HL-60 (cell line): Measurements from ENCODE around the gene KMT2A.

Experiments
- DNase-seq, 2 experiments: peaks; one replicate each; pipeline ENCODE4 v3.0.0-alpha.2; 2010 to 2020; ENCODE audit warnings: low read depth in 1 of 2, low spot score in 1 of 2
- H3K27ac ChIP-seq: fragments of 250-450 bp; sonication (Bioruptor Pico); replicated peaks from 2 replicates; pipeline ENCODE4 v1.5.1; 2020; ENCODE audit warnings: mild to moderate bottlenecking, moderate library complexity
- H3K27me3 ChIP-seq: fragments of 250-450 bp; sonication (Bioruptor Pico); 2 replicates; pipeline ENCODE4 v1.5.1; 2021; ENCODE audit warnings: mild to moderate bottlenecking, moderate library complexity; ENCODE audit not compliant: insufficient read depth, poor library complexity, severe bottlenecking
- H3K4me3 ChIP-seq: replicated peaks from 2 replicates; pipeline ENCODE4 v1.5.1; 2011; ENCODE audit warnings: mild to moderate bottlenecking, control low read depth, low read length; ENCODE audit not compliant: insufficient read depth
- GABPA ChIP-seq: IDR thresholded peaks from 2 replicates; pipeline ENCODE4 v1.6.1; 2012; ENCODE audit warnings: low read depth
- POLR2AphosphoS5 ChIP-seq: IDR thresholded peaks from 2 replicates; pipeline ENCODE4 v1.6.1; 2012; ENCODE audit warnings: low read depth
- SPI1 ChIP-seq: IDR thresholded peaks from 2 replicates; pipeline ENCODE4 v1.6.1; 2012; ENCODE audit warnings: low read depth, mild to moderate bottlenecking, borderline replicate concordance
- TF ChIP-seq, protein P1 (sequence below): IDR thresholded peaks from 2 replicates; pipeline ENCODE4 v1.6.1; 2012; ENCODE audit warnings: low read depth; ENCODE audit not compliant: insufficient replicate concordance
- TF ChIP-seq, protein P2 (sequence below): IDR thresholded peaks from one replicate; pipeline ENCODE4 v1.5.1; 2011; ENCODE audit warnings: low read length, control low read depth, inconsistent platforms; ENCODE audit not compliant: insufficient read depth

KMT2A gene

DNA sequence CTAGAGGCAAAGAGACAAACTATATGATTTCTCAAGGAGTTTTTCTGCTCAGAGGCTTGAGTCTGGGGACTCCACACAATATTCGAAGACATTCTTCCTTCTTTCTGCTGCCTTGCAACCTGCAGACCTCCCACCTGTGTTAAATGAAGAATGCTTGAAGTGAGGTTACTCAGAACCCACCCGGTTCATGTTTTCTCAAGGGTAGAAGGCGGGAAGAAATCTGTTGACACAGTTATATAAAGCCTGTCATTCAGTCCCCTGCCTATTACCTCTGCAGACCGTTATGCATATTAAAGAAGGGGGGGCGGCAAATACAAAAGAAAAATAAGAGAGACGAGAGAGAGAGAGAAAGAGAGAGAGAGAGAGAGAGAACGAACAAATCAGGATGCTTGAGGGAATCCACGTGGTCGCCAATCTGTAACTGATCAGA lies 2.2 kb upstream of the KMT2A start:
- no peak overlapping the region for H3K27ac ChIP-seq
- no peak overlapping the region for H3K4me3 ChIP-seq
- DNase-seq = no peak

DNA sequence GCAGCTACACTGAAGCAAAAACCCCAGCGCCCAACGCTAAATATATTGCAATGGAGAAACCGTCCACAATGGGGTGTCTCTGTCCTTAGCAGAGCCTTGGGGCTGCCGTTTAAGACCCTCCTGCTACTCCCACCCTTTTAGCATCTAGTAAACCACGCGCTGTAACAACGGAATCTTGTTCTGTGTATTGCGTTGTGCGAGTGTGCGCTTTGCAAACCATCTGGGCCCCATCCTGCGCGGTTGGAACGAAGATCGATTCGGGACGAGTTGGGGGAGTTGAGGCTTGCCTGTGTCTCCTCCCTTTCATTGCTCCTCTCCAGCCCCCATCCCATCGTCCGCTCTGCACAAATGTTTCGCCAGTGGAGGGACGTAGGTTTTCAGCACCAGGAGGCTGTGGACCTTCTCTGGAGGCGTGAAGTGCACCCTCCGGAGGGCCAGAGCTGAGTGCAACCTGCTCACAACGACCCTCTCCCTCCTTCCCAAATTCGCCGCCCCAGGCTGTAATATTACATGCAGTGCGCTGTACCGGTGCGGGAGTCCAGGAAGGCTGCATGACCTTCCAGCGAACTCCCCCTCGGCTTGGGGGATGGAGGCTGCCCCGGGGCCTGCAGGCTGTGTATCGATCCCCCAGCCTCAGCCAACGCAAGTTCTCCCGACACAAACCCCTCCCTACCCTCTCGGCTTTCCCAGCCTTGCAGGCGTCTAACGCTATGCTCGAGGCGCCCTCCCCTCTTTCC lies 1.6 kb upstream of the KMT2A start:
- peak overlapping the region; percentile 79 for H3K27ac ChIP-seq
- H3K27me3 ChIP-seq = no peaks in the 10 kb centered on the region
- peak in 1 of 2 experiments; percentile 25 for DNase-seq
- H3K4me3 ChIP-seq = peak overlapping the region; percentile 65
- no peak for TF ChIP-seq SPI1
- TF ChIP-seq, protein P1, sequence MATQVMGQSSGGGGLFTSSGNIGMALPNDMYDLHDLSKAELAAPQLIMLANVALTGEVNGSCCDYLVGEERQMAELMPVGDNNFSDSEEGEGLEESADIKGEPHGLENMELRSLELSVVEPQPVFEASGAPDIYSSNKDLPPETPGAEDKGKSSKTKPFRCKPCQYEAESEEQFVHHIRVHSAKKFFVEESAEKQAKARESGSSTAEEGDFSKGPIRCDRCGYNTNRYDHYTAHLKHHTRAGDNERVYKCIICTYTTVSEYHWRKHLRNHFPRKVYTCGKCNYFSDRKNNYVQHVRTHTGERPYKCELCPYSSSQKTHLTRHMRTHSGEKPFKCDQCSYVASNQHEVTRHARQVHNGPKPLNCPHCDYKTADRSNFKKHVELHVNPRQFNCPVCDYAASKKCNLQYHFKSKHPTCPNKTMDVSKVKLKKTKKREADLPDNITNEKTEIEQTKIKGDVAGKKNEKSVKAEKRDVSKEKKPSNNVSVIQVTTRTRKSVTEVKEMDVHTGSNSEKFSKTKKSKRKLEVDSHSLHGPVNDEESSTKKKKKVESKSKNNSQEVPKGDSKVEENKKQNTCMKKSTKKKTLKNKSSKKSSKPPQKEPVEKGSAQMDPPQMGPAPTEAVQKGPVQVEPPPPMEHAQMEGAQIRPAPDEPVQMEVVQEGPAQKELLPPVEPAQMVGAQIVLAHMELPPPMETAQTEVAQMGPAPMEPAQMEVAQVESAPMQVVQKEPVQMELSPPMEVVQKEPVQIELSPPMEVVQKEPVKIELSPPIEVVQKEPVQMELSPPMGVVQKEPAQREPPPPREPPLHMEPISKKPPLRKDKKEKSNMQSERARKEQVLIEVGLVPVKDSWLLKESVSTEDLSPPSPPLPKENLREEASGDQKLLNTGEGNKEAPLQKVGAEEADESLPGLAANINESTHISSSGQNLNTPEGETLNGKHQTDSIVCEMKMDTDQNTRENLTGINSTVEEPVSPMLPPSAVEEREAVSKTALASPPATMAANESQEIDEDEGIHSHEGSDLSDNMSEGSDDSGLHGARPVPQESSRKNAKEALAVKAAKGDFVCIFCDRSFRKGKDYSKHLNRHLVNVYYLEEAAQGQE = peak; percentile 93
- no peak for TF ChIP-seq POLR2AphosphoS5
- TF ChIP-seq, protein P2, sequence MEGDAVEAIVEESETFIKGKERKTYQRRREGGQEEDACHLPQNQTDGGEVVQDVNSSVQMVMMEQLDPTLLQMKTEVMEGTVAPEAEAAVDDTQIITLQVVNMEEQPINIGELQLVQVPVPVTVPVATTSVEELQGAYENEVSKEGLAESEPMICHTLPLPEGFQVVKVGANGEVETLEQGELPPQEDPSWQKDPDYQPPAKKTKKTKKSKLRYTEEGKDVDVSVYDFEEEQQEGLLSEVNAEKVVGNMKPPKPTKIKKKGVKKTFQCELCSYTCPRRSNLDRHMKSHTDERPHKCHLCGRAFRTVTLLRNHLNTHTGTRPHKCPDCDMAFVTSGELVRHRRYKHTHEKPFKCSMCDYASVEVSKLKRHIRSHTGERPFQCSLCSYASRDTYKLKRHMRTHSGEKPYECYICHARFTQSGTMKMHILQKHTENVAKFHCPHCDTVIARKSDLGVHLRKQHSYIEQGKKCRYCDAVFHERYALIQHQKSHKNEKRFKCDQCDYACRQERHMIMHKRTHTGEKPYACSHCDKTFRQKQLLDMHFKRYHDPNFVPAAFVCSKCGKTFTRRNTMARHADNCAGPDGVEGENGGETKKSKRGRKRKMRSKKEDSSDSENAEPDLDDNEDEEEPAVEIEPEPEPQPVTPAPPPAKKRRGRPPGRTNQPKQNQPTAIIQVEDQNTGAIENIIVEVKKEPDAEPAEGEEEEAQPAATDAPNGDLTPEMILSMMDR = no peak
- TF ChIP-seq GABPA = no peak

More for the DNA sequence above, 2.2 kb upstream of the KMT2A start:
- TF ChIP-seq, protein P2 = no peak
- TF ChIP-seq, protein P1 = no peak
- TF ChIP-seq SPI1 (no peak), POLR2AphosphoS5 (no peak), GABPA (no peak)
- no peaks in the 10 kb centered on the region for H3K27me3 ChIP-seq

DNA sequence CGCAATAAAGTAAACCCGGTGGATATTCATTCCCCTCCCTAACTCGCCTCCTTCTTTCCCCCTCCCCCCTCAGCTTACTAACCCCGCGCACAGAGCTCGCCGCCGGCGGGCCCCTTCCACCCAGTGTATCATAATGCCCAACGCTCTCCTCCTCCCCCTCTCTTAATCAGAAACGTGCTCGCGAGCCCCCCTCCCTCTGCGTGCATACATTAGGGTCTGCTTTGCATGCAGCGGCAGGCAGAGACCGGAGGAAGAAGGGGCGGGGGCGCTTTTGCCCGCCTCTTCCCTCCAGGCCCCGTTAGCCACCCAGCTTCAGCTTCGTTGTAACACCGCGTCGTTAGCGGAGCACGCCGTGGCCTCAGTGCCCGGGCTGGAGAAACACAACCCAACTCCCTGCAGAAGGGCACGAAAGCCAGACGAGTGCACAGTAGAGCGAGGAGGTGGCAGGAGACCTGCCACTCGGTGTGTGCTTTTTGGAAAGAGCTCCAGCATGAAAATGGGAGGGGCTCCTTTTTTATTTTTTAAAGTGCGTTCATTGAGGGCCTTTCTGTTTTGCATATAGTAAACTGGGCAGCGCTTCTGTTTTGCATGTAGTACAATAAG lies 901 bp upstream of the KMT2A start:
- TF ChIP-seq, protein P2 = no peak
- TF ChIP-seq POLR2AphosphoS5 = no peak
- no peak for TF ChIP-seq SPI1
- TF ChIP-seq, protein P1 = no peak
- no peak for TF ChIP-seq GABPA
- peak in 1 of 2 experiments; percentile 77 for DNase-seq
- no peaks in the 10 kb centered on the region for H3K27me3 ChIP-seq
- peak overlapping the region; percentile 65 for H3K4me3 ChIP-seq
- peak overlapping the region; percentile 79 for H3K27ac ChIP-seq
